Measurements from ENCODE around the gene MAP2.

DNA sequence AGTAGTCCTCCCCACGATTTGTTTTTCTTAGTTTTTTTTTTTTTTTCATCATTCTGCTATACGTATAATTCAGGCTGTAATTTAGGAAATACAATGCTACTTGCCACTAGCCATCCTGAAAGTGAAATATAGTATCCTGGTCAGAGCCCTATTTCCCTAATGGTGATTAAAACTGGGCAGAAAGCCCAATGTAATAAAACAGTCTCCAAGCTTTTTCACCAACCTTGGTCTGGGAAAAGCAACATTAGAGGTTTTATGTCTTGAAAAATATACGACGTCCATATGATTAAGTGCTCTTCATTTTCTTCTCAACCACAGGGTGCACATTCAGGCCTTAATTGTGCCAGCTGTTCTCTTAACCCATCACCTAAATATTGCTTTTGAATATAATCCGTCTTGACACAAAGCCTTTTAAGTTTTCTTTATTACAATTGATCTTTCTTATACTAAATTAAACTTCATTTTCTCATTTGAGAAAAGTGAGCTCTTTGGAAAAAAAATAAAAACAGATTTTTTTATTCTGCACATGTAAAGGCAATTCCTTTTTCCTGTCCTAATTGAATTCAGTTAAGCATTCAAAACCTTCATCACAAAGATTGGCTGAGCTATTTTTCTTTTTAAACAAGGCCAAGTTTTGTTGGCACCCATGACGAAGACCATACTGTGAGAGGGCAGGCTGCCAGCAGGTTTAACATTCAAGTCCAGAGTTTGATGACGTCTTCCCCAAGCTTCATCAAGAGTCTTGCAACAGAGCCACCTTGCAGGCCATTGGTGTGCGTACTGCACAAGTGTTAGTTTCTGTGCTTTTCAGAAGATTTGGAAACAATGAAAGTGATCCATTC lies 52.7 kb downstream of the MAP2 start:
- TF ChIP-seq SP1 (IDR thresholded peaks at IDR 0.05) = no peak
- TF ChIP-seq FOXM1 (IDR thresholded peaks at IDR 0.05; ENCODE audit: borderline replicate concordance) = no peak
- no peak for TF ChIP-seq FOXK2 (IDR thresholded peaks at IDR 0.05)
- no peak for TF ChIP-seq NFRKB (IDR thresholded peaks at IDR 0.05)
- TF ChIP-seq ARNT (IDR thresholded peaks at IDR 0.05) = no peak
